ENCODE results near the gene GCN1.

Gene GCN1

GRCh38 chr12:120118321-120119061, 76.0 kb downstream of the GCN1 start:
- DNase-seq (ENCODE audit: low read depth in 2 of 2): no peak

GRCh38 chr12:120117961-120118320, 76.6 kb downstream of the GCN1 start:
- DNase-seq (ENCODE audit: low read depth in 2 of 2): no peak

GRCh38 chr12:120116792-120117651, 77.5 kb downstream of the GCN1 start:
- DNase-seq (ENCODE audit: low read depth in 2 of 2): peak; percentile 96

- no peak for DNase-seq (ENCODE audit: low read depth in 2 of 2)
Observed at GRCh38 chr12:120116441-120116791, 78.1 kb downstream of the GCN1 start, which contains the start of gene RAB35. TSS of gene RAB35 (minus strand) at chr12:120116753. CDS start at chr12:120116650, 103 bp downstream.

- DNase-seq (ENCODE audit: low read depth in 2 of 2): peak; percentile 27 to 34
Observed at GRCh38 chr12:120115692-120116440, 78.6 kb downstream of the GCN1 start.

- DNase-seq (ENCODE audit: low read depth in 2 of 2): no peak
Observed at GRCh38 chr12:120115066-120115465, 79.4 kb downstream of the GCN1 start.

GRCh38 chr12:120110550-120111501, 83.7 kb downstream of the GCN1 start:
- DNase-seq (ENCODE audit: low read depth in 2 of 2): peak in 1 of 2 donors; percentile 31

GRCh38 chr12:120109570-120110267, 84.8 kb downstream of the GCN1 start:
- no peak for DNase-seq (ENCODE audit: low read depth in 2 of 2)

GRCh38 chr12:120106151-120106550, 88.4 kb downstream of the GCN1 start:
- DNase-seq (ENCODE audit: low read depth in 2 of 2): no peak

GRCh38 chr12:120103371-120103770, 91.1 kb downstream of the GCN1 start:
- no peak for DNase-seq (ENCODE audit: low read depth in 2 of 2)

GRCh38 chr12:120103044-120103338, 91.5 kb downstream of the GCN1 start:
- no peak for DNase-seq (ENCODE audit: low read depth in 2 of 2)

GRCh38 chr12:120102189-120103043, 92.1 kb downstream of the GCN1 start:
- no peak for DNase-seq (ENCODE audit: low read depth in 2 of 2)

- no peak for DNase-seq (ENCODE audit: low read depth in 2 of 2)
Observed at GRCh38 chr12:120101617-120102016, 92.9 kb downstream of the GCN1 start.

GRCh38 chr12:120101182-120101581, 93.3 kb downstream of the GCN1 start:
- no peak for DNase-seq (ENCODE audit: low read depth in 2 of 2)

- no peak for DNase-seq (ENCODE audit: low read depth in 2 of 2)
Observed at GRCh38 chr12:120100630-120101029, 93.9 kb downstream of the GCN1 start.

- DNase-seq (ENCODE audit: low read depth in 2 of 2): no peak
Observed at GRCh38 chr12:120099738-120100137, 94.8 kb downstream of the GCN1 start.

- DNase-seq (ENCODE audit: low read depth in 2 of 2): no peak
Observed at GRCh38 chr12:120098756-120099470, 95.6 kb downstream of the GCN1 start.

- no peak for DNase-seq (ENCODE audit: low read depth in 2 of 2)
Observed at GRCh38 chr12:120096671-120097202, 97.8 kb downstream of the GCN1 start.

GRCh38 chr12:120095736-120096135, 98.8 kb downstream of the GCN1 start:
- no peak for DNase-seq (ENCODE audit: low read depth in 2 of 2)
